Thoracic aorta (tissue), 2 donors: ENCODE measurements around the gene DDR2. TPM values are rescaled to one million over a fixed set of nuclear protein-coding genes. Genes with fewer than 3 reads are reported as not detected.
"Not testable (repeated sequence)": the region's sequence is repeated elsewhere in the genome, so short reads cannot be mapped to it uniquely, and the experiment has no call there.

ENCODE experiments used
- ATAC-seq: fragments of 150-250 bp; one replicate; pipeline ENCODE4 v1.8.0; 2017; ENCODE audit warnings: low read depth; ENCODE audit not compliant: insufficient number of reproducible peaks, low FRiP score
- DNase-seq: peaks from one replicate; pipeline ENCODE4 v3.0.0-alpha.2; 2020; ENCODE audit warnings: low spot score
- H3K27ac ChIP-seq, 2 donors: fragments of 200-600 bp; sonication (generic); 1 replicate in 1 of 2; 2 replicates in 1 of 2; pipeline ENCODE4 v1.5.1; 2016; ENCODE audit warnings: mild to moderate bottlenecking in 2 of 2, moderate library complexity in 2 of 2
- H3K27me3 ChIP-seq: fragments of 200-600 bp; sonication (generic); replicated peaks from 2 replicates; pipeline ENCODE4 v1.6.0; 2016; ENCODE audit warnings: mild to moderate bottlenecking; ENCODE audit not compliant: insufficient read depth
- H3K36me3 ChIP-seq: fragments of 200-600 bp; sonication (generic); one replicate; pipeline ENCODE4 v1.5.1; 2016
- H3K4me1 ChIP-seq, 2 donors: fragments of 200-600 bp; sonication (generic); 1 replicate in 1 of 2; 2 replicates in 1 of 2; pipeline versions ENCODE4 v1.5.1 to v1.6.0; 2016; ENCODE audit warnings: low read depth in 2 of 2, mild to moderate bottlenecking in 1 of 2; ENCODE audit not compliant: control insufficient read depth in 1 of 2
- H3K4me3 ChIP-seq: fragments of 200-600 bp; sonication (generic); 2 replicates; pipeline ENCODE4 v1.5.1; 2016; ENCODE audit warnings: mild to moderate bottlenecking
- H3K9me3 ChIP-seq: fragments of 200-600 bp; sonication (generic); 2 replicates; pipeline ENCODE4 v1.5.1; 2016
- CTCF ChIP-seq: fragments of 200-600 bp; sonication (generic); IDR thresholded peaks from one replicate; pipeline ENCODE4 v1.5.1; 2019; ENCODE audit warnings: antibody characterized with exemption
- total RNA-seq, 2 donors: library from RNA; depleted of rRNA; stranded (reverse); fragments of >200 nt; gene quantifications; one replicate each; pipeline versions ENCODE4 v1.1.0 to v1.2.3, GENCODE V29; 2016

The DDR2 gene
- total RNA-seq, 2 donors from 2014 or later = 133 to 144 TPM

GRCh38 chr1:162725301-162725837, 93.1 kb downstream of the DDR2 start:
- ATAC-seq (no peak), DNase-seq (no peak)
- peaks cover 5 to 24% of the 10 kb centered on the region in 2 donors for H3K4me1 ChIP-seq
- H3K27ac ChIP-seq = peak overlapping the region in 1 of 2 donors; percentile 19
- no peaks in the 10 kb centered on the region for H3K9me3 ChIP-seq
- no peak overlapping the region for H3K4me3 ChIP-seq
- H3K36me3 ChIP-seq = no peaks in the 10 kb centered on the region
- H3K27me3 ChIP-seq = no peaks in the 10 kb centered on the region
- no peak for TF ChIP-seq CTCF

- H3K27ac ChIP-seq = no peak overlapping the region
- TF ChIP-seq CTCF = no peak
- no peak for DNase-seq
- no peaks in the 10 kb centered on the region for H3K9me3 ChIP-seq
- no peak overlapping the region for H3K4me3 ChIP-seq
- no peak for ATAC-seq
- H3K36me3 ChIP-seq = no peaks in the 10 kb centered on the region
- H3K27me3 ChIP-seq = no peaks in the 10 kb centered on the region
- H3K4me1 ChIP-seq = peaks cover under 1 to 19% of the 10 kb centered on the region in 2 donors
Observed at GRCh38 chr1:162726555-162726954, 94.3 kb downstream of the DDR2 start.

GRCh38 chr1:162727493-162727892, 95.2 kb downstream of the DDR2 start:
- H3K27me3 ChIP-seq, ATAC-seq, H3K4me3 ChIP-seq, DNase-seq, H3K9me3 ChIP-seq, H3K27ac ChIP-seq, H3K36me3 ChIP-seq: not testable (repeated sequence)
- H3K4me1 ChIP-seq = peaks cover 7 to 24% of the 10 kb centered on the region in 2 donors

- Histone ChIP-seq H3K9me3 (no peaks in the 10 kb centered on the region), H3K4me1 (peaks cover 12 to 34% of the 10 kb centered on the region in 2 donors), H3K27ac (no peak overlapping the region), H3K36me3 (no peaks in the 10 kb centered on the region), H3K4me3 (no peak overlapping the region), H3K27me3 (no peaks in the 10 kb centered on the region)
- ATAC-seq = no peak
- DNase-seq = no peak
- no peak for TF ChIP-seq CTCF
Observed at GRCh38 chr1:162728573-162728972, 96.3 kb downstream of the DDR2 start.

GRCh38 chr1:162729195-162729774, 97.0 kb downstream of the DDR2 start:
- not testable (repeated sequence) for H3K27me3 ChIP-seq, ATAC-seq, H3K27ac ChIP-seq, H3K9me3 ChIP-seq, H3K4me3 ChIP-seq, H3K36me3 ChIP-seq, DNase-seq
- peaks cover 18 to 40% of the 10 kb centered on the region in 2 donors for H3K4me1 ChIP-seq

GRCh38 chr1:162732094-162732493, 99.8 kb downstream of the DDR2 start:
- H3K4me1 ChIP-seq = peaks cover 24 to 53% of the 10 kb centered on the region in 2 donors
- no peaks in the 10 kb centered on the region for H3K27me3 ChIP-seq
- no peak for TF ChIP-seq CTCF
- ATAC-seq = no peak
- no peaks in the 10 kb centered on the region for H3K9me3 ChIP-seq
- H3K36me3 ChIP-seq = no peaks in the 10 kb centered on the region
- peak overlapping the region; percentile 83 to 85 for H3K27ac ChIP-seq
- no peak overlapping the region for H3K4me3 ChIP-seq
- DNase-seq = no peak
